CD4-positive, alpha-beta T cell treated with Interleukin-12 subunit alpha and Interleukin-12 subunit beta, for 1 hour (primary cell): ENCODE measurements around the gene HAUS8.

Source experiments
- DNase-seq: peaks from one replicate; pipeline ENCODE4 v3.0.0-alpha.2; 2020

Gene HAUS8

DNA sequence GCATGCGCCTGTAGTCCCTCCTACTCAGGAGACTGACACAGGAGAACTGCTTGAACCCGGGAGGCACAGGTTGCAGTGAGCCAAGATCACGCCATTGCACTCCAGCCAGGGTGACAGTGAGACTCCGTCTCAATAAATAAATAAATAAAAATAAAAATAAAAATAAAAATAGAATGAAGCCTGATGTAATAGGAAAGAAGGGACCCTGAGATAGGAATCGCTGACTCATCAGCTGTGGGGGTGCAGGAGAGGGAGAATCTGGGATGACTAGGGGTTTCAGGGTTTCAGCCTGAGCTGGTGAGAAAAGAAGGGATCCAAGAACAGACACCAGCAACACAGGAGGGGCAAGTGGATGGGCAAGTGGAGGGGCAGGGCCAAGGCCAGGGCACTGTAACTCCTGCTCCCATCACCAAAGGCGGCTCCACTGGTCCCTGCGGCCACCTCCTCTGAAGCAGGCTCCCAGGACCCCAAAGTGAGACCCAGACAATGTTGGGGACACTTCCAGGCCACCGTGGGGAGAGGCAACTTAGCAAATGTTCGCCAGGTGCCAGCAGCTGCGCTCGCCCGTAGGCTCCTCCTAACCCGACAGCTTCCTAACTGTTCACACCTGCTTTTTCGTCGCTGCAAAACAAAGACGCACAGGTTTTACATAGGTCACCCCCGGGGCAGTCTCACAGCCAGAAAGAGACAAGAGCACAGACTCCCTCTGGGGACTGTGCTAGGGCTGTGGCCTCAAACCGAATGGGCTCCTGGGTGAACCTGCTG is 1.2 kb downstream of the HAUS8 start:
- DNase-seq: no peak

DNA sequence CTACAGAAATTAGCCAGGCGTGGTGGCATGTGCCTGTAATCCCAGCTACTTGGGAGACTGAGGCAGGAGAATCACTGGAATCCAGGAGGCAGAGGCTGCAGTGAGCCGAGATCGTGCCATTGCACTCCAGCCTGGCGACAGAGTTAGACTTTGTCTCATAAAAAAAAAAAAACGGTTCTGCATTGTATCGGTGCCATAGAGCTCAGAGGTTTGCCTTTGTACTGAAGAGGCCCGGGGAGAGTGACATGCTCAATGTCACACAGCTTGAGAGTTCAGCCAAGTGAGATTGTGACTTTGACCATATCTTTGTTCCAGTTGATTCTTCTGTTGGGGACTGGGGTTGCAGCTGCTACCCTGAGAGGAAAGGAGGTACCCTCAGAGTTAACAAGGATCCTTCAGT is 4.3 kb downstream of the HAUS8 start:
- no peak for DNase-seq

DNA sequence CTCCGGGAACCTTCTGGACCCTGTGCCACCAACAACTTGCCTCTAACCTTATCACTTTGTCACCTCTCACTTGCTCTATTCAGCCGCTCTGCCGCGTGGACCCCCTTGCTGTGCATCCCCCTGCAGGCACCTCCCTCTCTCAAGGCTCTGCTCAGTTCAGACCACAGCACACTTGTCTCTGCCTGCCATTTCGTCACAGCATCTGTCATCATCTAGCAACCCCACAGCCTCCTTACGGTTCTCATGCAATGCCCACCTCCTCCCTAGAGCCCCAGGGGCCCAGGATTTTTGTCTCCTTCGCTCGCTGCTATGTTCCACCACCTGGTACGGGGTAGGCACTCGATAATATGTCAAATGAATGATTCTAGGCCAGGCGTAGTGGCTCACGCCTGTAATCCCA is 4.8 kb downstream of the HAUS8 start:
- DNase-seq: no peak

DNA sequence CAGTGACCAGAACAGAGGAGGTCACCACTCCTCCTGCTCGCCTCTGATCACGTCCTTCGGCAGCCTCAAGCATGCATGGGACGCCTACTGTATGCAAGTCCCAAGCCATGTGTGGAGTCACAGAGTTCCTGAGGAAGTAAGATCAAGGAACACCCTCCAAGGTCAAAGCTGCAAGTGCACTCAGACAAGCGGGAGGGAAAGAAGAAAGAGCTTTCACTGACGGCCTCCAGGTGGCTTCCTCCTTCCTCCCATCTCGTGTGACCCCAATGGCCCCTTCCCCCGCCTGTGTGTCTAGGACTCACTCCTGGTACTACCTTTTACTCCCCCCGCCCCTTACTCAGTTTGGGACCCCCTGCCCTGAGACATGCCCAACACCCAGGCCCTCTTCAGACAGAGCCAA is 6.1 kb downstream of the HAUS8 start:
- DNase-seq: no peak

DNA sequence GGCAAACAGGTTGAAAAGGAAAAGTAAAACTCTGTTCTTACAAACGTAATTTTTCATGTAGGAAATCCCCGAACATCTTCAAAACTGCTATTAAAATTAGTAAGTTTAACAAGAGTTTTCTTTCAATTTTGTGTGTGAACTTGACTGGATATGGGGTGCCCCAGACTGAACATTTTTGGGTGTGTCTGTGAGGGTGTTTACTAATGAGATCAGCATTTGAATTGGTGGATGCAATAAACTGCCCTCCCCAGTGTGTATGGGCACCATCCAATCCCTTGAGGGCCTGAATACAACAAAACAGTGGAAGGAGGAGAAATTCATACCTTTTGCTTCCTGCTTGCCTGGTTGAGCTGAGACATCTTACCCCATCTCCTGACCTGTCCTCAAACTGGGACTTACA is 11.8 kb downstream of the HAUS8 start:
- DNase-seq: no peak

DNA sequence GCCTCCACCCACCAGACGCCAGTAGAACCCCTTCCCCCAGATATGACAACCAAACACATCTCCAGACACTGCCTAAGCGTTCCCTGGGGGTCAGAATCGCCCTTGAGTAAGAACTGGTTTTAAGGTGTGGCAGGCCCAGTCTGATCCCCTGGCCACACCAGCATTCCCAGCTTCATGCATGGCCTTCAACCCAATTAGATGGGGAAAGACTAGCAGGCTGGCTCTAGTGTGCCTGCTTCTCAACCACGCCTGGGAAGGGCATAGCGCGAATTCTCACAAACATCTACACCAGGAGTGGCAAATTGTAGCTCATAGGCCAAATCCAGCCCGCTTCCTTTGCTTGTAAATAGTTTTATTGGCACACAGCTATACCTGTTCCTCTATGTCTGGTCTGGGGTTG is 13.6 kb downstream of the HAUS8 start:
- DNase-seq: no peak

DNA sequence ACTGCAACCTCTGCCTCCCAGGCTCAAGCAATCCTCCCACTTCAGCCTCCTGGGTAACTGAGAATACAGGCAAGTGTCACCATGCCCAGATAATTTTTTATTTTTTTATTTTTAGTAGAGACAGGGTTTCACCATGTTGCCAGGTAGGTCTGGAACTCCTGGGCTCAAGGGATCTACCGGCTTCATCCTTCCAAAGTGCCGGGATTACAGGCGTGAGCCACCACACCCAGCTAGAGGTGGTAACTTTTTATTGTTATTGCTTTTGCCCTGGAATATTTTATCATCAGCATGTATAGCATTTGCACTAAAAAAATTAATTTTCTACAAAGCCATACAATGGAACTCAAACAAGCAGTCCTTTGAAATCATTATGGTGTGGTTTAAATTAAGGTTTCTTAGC is 14.0 kb downstream of the HAUS8 start:
- no peak for DNase-seq

DNA sequence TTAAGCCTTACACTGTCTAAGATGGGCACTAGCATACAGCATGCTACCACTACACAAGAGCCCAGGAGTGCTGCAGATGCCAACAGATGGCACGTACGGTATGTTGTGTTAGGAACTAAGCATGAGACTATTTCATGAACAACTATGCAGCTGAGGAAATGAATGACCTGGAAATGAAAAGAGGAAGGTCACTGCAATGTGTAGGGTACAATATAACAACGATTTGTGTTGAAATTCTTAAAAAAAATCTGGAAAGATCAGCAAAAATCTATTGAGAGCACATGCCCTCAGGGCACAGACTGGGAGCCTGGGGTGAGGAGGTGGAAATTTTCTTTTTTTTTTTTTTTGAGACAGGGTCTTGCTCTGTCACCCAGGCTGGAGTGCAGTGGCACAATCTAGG is 14.4 kb downstream of the HAUS8 start:
- DNase-seq: no peak

DNA sequence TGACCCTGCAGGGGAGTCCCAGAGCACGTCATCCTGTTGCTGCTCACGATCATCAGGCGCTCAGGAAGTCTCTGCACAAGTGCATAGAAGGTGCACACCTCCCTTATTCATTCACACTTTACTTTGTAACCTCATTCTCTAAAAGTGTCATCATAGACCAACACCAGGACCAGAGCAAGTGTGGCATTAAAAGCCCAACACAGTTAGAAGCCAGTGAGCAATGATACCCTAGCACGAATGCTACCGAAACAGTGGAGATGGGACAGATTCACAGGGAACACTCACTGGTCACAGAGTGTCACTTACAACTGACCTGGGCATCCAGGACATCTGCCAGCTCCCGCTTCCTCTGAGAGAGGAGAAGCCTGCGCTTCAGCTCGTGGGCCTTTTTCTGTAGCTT is 17.0 kb downstream of the HAUS8 start:
- no peak for DNase-seq

DNA sequence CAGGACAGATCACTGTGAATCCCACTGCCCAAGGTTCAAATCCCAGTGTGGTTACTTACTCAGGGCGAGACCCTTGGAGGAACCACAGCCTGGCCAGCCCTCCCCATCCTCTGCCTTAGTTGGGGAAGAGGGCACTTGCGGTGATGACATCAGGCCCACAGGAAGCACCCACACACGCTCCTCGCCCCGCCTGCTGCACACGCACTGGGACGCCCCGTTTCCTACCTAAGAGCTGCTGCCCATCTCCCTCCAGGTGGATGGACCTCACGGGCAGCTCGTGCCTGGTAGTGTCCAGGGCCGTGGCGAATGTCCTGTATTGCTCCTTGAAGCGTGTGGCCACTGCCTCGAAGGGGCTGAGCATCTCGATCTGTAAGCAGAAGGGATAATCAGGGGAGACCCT is 19.6 kb downstream of the HAUS8 start:
- DNase-seq: no peak

DNA sequence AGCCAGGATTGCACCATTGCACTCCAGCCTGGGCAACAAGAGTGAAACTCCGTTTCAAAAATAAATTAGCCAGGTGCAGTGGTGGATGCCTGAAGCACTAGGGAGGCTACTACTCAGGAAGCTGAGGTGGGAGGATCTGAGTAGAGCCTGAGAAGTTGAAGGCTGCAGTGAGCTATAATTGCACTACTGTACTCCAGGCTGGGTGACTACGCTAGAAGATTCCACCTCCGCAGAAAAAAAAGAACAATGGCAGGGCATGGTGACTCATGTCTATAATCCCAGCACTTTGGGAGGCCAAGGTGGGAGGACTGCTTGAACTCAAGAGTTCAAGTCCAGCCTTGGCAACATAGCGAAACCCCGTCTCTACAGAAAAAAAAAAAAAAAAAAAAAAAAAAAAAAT is 20.5 kb downstream of the HAUS8 start:
- DNase-seq: no peak

DNA sequence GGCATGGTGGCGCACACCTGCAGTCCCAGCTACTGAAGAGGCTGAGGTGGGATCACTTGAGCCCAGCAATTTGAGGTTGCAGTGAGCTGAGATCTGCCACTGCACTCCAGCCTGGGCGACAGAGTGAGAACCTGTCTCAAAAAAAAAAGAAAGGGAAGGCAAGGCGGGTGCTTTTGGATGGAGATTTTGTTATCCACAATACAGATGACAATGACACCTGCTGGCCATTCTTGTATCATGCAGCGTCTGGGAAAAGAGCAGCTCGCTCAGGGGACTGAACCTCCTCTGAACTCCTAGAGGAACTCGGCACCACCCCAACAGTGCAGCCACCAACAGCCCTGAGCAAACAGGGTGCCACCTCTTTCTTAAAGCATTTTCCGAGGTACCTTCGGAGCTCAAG is 22.8 kb downstream of the HAUS8 start:
- DNase-seq: peak; percentile 51

DNA sequence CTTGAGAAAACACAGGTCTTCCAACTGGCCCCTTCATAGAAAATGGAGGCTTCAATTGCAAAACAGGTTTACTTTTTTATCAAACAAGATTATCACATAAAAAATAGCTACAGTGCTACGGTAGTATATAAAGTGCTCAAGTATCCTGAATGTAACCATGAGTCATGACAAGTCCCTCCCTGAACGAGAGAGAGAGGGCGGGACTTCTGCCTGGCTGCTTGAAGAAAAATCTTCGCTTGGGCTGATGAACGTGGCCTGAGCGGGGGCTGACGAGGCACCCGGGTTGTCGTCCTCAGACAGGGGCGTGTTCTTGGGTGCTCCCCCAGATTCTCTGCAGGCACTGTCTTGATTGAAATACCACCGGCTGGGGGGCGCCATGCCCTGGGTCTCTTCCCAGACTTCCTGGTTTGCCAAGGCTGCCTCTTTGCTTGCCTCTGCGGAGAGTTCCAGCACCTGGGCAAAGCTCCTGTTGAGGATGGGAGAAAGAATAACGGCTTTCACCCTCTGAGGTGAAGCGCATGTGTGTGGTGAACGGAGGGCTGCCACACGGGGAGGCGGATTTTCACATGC is 25.5 kb downstream of the HAUS8 start:
- DNase-seq: no peak

DNA sequence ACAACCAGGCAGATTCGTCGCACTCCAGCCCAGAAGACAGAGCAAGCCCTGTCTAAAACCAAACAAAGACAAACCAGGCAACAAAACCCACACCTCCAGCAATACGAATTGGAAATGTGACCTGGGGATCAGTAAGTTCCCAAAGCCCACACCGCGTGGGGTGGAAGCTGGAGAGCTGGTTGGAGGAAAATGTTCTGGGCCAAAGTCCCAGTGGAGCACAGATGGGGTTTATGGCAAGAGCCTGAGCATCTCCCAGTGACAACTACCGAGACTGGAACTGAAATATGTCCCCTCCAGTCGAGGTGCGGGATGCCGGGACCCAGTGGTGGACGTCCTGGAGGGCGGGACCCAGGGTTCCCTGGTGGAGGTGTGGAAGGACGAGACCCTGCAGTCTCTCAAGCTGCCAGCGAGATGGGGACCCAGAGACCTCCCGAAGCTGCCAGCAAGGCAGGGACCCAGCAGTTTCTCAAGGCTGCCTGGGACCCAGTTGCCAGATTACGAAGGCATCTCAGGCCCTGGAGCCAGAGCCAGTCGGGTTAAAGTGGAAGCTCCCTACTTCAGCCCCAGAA is 26.3 kb downstream of the HAUS8 start:
- no peak for DNase-seq

DNA sequence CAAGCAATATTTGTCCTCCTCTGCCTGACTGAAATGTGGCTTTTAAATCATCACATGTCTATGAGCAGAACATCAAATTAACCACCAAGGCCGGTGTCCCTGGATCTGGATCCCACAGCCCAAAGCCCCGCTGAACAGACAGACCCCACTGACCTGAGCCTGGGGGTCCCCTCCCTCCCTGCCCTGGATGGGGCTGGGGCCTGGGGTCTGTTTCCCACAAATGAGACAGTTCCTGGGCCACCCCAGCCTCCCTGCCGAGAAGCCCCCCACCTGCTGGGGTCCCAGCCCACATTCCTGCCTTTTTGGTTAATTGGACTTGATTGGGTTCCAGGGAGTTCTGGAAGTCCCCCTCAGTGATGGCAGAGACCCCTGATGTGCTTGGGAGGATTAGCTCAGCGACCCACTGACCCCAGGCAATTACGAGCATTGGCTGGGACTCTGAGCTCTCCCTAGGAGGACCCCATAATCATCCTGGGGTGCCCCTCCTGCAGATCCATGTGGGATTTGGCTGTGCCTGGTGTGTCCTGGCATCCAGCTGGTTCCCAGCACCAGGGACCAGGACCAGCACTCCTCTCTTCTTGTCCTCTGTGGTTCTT is 29.2 kb downstream of the HAUS8 start:
- no peak for DNase-seq

DNA sequence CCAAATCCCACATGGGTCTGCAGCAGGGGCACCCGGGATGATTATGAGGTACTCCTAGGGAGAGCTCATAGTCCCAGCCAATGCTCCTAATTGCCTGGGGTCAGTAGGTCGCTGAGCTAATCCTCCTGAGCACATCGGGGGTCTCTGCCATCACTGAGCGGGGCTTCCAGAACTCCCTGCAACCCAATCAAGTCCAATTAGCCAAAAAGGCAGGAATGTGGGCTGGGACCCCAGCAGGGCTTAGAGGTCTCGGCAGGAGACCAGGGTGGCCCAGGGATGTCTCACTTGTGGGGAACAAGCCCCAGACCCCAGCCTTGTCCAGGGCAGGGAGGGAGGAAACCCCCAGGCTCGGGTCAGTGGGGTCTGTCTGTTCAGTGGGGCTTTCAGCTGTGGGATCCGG is 31.5 kb downstream of the HAUS8 start:
- DNase-seq: no peak

DNA sequence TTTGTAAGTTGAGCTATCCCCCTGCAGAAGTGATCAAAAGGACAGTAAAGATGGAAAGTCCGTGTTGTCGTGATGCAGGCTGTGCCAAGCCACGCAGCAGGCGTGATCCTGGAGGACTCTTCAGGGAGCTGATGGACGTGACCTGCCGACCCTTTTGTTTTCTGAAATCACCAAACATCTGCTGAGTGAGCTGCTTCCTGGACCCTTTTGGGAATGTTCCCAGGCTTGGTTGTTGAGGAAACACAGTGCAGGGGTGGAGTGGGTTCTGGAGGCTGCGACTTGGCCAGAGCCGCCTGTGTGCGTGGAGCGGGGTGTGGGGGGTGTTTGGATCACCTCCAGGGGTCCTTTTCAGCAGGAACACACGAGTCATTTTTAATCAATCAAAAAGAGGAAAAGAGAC is 33.3 kb downstream of the HAUS8 start:
- DNase-seq: no peak

DNA sequence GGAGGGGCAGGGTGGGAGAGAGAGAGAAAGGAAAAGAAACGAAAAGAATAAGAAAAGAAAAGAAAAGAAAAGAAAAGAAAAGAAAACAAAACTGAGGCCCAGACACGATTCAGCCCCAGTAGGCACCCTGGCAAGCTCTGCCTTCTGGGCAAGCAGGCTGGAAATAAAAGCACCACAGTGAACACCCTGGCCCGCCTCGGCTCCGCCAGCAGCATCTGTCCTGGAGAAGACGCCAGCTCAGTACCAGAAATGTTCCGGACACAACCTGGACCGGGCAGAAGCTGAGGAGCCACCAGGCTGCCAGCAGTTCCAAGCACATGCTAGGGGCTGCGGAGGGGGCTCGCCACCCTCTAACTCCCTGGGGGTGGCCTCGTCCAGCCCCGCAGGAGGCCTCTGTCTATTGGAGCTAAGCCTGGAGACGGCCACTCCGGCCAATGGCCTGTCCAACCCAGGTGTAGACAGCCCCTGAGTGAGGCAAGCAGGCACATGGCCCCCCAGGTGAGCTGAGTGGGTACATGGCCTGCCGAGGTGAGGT is 37.2 kb downstream of the HAUS8 start:
- no peak for DNase-seq

DNA sequence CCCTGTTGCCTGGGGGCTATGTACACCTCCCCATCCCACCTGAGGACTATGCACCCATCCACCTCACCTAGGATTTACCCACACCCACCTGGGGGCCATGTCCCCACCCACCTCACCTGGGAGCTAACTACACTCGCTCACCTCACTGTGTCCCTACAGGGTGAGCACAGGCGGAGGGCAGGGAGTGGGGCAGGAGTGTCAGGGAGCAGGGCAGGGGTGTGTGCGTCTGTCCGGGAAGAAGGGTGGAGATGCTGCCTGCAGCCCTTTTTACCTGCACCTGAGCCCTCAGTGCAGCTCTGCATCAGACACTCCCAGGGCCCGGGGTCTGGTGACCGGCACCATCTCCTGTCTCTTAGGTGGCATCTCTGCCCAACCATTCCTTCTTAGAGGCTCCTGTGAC is 38.1 kb downstream of the HAUS8 start:
- no peak for DNase-seq

DNA sequence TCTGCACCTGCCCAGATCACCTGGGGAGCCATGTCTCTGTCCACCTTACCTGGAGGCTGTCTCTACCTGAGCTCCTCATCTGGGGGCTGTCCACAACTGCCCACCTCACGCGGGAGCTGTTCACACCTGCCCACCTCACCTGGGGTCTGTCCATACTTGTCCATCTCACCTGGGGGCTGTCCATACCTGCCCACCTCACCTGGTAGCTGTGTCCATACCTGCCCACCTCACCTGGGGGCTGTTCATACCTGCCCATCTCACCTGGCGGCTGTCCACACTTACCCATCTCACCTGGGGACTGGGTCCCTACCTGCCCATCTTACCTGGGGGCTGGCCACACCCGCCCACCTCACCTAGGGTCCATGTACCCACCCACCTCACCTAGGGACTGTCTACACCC is 38.6 kb downstream of the HAUS8 start:
- no peak for DNase-seq

DNA sequence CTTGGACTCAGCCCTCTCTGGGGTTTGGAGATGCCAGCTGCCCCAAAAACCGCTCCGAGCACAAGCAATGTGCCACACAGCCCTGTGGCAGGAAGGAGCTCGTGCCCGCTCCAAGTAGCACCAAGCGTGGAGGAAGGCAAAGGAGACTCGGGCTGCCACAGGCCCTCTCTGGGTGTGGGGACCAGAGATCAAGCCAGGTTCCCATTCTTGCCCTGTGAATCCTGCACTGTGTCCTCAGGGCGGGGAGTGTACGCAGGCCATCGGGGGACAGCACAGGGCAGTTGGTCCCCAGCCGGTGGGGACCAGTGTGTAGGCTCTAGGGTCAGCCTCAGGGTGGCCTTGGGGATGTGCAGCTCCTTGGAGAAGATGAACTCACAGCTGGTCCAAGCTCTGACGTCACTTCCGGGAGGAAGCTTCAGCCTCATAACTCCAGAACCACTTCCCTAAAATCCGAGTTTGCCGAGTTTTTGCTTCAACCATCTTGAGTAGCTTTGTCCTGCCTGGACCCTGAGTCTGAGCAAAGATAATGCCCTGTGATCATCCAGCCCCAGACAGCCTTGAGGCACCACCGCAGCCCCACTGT is 39.3 kb downstream of the HAUS8 start:
- peak; percentile 5 for DNase-seq

DNA sequence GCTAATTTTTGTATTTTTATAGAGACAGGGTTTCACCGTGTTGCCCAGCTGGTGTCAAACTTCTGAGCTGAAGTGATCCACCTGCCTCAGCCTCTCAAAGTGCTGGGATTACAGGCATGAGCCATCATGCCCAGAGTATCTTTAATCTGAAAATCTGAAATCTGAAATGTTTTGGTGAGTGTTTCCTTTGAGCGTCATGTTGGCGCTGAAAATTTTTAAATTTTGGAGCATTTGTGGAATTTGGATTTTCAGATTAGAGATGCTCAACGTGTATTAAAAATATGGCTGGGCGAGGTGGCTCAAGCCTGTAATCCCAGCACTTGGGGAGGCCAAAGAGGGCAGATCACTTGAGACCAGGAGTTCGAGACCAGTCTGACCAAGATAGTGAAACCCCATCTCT is 43.5 kb downstream of the HAUS8 start:
- DNase-seq: no peak

DNA sequence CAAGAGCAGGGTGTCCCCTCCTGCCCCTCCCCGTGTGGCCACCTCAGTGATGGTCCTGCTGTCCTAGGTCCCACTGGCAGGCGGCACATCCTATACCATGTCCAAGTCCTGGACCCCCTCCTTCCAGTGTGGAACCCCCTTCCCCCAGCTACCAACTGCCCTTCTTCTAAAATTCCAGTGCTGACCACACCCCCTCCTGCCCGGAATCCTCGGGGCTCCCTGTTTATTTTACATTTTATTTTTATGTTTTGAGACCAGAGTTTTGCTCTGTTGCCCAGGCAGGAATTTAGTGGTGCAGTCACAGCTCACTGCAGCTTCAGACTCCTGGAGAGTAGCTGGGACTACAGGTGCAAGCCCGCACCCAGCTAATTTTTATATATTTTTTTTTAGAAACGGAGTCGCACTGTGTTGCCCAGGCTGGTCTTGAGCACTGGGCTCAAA is 47.7 kb downstream of the HAUS8 start:
- no peak for DNase-seq
